Measurements from ENCODE around the gene PPP1R11.

Gene PPP1R11

DNA sequence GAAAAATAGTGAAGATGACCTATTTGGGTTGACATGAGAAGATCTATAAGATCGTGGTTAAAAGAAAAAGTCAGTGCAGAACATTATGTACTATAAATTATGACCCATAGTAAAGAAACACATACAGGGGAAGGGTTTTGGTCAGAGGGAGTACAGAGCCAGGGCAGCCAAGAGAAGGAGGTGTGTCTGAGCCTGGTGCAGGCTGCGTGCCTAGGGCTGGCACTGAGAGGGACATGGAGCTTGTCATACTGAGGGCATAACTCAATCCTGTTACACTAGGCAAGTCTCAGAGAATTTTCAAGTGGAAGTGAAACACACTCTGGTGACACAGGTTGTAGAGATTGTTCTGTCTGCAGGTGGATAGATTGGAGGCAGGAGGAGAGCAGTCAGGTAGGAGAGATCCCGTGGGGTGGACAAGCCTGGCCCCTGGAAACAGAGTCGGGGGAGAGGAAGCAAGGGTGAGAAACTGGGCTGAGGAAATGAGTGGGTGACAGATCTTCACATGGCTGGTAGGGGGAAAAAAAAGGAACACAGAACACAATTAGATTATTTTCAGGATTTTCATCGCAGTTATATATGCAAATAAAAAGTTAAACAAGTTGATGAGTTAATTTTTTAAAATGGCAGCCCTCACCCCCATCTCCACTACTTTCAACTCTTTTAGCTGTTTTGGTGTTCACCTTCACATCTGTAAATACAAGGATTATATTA is 27.1 kb downstream of the PPP1R11 start:
- Histone ChIP-seq H3K36me3 (no peaks in the 10 kb centered on the region), H3K27ac (no peak overlapping the region), H3K4me1 (ENCODE audit: control insufficient read depth in 1 of 2, insufficient read depth in 1 of 2, low read depth in 1 of 2, low read length in 1 of 2) (no peaks in the 10 kb centered on the region), H3K4me3 (ENCODE audit: low read depth in 1 of 2, low read length in 1 of 2) (no peak overlapping the region), H3K27me3 (peaks cover 100% of the 10 kb centered on the region), H3K9me3 (no peaks in the 10 kb centered on the region)
- TF ChIP-seq, protein P1, sequence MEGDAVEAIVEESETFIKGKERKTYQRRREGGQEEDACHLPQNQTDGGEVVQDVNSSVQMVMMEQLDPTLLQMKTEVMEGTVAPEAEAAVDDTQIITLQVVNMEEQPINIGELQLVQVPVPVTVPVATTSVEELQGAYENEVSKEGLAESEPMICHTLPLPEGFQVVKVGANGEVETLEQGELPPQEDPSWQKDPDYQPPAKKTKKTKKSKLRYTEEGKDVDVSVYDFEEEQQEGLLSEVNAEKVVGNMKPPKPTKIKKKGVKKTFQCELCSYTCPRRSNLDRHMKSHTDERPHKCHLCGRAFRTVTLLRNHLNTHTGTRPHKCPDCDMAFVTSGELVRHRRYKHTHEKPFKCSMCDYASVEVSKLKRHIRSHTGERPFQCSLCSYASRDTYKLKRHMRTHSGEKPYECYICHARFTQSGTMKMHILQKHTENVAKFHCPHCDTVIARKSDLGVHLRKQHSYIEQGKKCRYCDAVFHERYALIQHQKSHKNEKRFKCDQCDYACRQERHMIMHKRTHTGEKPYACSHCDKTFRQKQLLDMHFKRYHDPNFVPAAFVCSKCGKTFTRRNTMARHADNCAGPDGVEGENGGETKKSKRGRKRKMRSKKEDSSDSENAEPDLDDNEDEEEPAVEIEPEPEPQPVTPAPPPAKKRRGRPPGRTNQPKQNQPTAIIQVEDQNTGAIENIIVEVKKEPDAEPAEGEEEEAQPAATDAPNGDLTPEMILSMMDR (IDR thresholded peaks at IDR 0.05): no peak

DNA sequence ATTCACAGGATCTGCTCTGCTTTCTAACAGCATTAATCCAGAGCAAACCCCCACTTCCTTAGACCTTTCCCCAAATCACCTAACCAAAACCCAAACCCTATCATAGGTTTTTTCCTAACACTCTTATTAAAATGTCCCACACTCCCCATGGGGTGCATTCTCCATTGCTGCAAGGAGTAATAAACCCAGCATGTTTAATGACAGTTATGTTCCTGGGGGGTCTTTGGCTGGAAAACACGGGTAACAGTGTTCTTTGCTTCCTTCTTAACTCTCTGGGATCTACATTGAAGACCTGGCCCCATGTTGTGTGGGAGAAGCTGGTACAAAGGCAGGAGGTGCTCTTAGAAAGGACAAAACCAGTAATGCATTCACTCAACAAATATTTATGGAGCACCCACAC is 29.8 kb downstream of the PPP1R11 start:
- H3K27ac ChIP-seq: no peak overlapping the region
- peaks cover 100% of the 10 kb centered on the region for H3K27me3 ChIP-seq
- H3K4me1 ChIP-seq (ENCODE audit: control insufficient read depth in 1 of 2, insufficient read depth in 1 of 2, low read depth in 1 of 2, low read length in 1 of 2): peaks cover 11 to 15% of the 10 kb centered on the region in 2 experiments
- TF ChIP-seq, protein P1 (IDR thresholded peaks at IDR 0.05): no peak
- H3K36me3 ChIP-seq: no peaks in the 10 kb centered on the region
- H3K9me3 ChIP-seq: no peaks in the 10 kb centered on the region
- H3K4me3 ChIP-seq (ENCODE audit: low read depth in 1 of 2, low read length in 1 of 2): no peak overlapping the region

DNA sequence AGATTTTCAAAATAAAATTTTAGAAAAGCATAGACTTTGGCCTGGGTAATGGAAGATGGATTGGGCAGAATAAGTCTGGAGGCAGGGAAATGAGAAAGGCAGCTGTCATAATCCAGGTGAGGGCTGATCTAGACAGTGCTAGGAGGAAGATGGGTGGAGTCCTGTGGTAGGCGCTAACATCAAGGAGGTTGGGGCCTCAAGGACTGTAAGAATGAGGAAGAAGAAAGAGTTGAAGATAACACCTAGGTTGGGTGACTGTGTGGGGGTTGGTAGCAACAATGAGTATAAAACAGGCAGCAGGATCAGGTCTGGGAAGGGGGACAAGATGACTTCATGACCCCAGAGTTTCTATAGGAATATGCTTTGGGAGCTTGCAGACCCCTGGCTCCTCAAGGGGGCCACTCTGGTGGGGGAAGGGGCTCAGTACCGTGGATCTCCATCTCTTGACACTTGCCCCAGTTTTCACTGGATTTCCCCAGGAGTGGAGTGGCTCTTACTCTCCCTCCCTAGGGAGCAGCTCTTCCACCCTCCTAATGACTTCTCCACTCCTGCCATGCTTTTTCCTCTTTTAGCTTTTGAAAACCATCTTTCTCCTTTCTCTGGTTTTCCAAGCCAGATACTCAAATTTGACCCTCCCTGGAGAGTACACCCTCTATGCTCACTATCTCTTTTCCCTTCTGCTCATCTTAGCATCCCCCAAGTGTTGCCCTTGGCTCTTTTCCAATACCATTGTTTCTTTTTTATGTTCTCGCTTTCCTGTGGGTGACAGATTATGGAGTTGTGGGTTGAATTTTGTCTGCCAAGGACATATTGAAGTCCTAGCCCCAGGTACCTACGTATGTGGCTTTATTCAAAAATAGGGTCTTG is 31.1 kb downstream of the PPP1R11 start:
- Histone ChIP-seq H3K36me3 (no peaks in the 10 kb centered on the region), H3K9me3 (no peaks in the 10 kb centered on the region), H3K4me3 (ENCODE audit: low read depth in 1 of 2, low read length in 1 of 2) (no peak overlapping the region), H3K27ac (no peak overlapping the region), H3K27me3 (peaks cover 100% of the 10 kb centered on the region), H3K4me1 (ENCODE audit: control insufficient read depth in 1 of 2, insufficient read depth in 1 of 2, low read depth in 1 of 2, low read length in 1 of 2) (peaks cover 24 to 28% of the 10 kb centered on the region in 2 experiments)
- TF ChIP-seq, protein P1 (IDR thresholded peaks at IDR 0.05): no peak

DNA sequence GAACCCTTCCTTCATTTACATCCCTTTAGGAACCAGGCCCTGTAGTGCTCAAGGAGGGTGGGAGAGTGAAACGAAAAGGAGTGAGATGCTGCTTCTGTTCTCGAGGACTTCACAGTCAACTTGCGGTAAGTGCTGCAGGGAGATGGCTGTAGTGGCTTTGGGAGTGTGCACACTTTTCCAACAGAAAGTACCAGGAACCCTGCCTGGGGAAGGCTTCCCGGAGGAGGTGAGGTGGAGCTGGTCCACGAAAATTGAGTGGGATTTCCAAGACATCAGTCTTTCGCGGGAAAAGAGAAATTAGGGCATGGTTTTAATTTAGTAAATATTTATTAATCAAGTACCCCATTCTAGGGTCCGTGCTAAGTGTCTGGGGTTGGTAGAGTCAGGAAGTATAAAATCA is 33.2 kb downstream of the PPP1R11 start:
- Histone ChIP-seq H3K27me3 (peaks cover 100% of the 10 kb centered on the region), H3K9me3 (no peaks in the 10 kb centered on the region), H3K4me1 (ENCODE audit: control insufficient read depth in 1 of 2, insufficient read depth in 1 of 2, low read depth in 1 of 2, low read length in 1 of 2) (peaks cover 30 to 34% of the 10 kb centered on the region in 2 experiments), H3K36me3 (no peaks in the 10 kb centered on the region), H3K27ac (no peak overlapping the region), H3K4me3 (ENCODE audit: low read depth in 1 of 2, low read length in 1 of 2) (no peak overlapping the region)
- TF ChIP-seq, protein P1 (IDR thresholded peaks at IDR 0.05): no peak

DNA sequence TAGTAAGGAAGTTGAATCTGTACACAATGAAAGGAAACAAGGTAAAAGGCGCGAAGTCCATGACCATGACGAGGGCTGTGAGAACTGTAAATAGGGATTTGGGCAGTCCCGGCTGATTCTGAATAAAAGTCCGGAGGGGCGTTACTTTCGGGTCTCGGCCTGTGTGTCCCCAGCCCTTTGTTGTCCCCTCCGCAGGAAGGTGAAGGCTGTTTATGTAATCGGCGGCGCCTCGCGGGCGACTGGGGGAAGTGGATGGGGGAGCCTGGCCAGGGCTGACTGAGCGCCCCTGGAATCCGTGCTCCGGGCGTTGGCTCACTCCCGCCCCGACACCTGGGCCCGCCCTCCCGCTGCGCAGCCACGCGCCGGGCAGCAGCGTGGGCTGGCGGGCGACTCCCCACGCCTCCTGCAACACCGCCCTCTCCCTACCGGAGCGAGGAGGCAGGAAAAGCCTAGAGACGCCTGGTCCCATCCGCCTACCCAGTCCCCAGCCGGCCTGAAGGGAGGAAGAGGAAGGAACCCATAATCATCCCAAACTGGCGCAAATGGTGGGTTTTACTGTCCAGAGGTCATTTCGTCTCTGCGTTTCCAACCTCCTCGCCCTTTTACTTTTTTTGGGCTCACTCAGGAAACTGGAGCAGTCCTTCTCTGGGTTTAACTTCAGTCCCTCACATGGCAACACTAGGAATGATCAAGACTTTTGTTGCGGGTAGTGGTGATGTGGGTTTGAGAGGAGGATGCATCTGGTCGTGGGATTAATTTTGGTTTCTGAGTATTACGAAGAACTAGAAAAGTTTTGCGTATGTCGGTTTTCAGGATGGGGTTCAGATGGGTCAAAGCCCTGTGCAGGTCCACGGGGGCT is 33.8 kb downstream of the PPP1R11 start:
- Histone ChIP-seq H3K4me3 (ENCODE audit: low read depth in 1 of 2, low read length in 1 of 2) (peak overlapping the region; percentile 59 to 66), H3K4me1 (ENCODE audit: control insufficient read depth in 1 of 2, insufficient read depth in 1 of 2, low read depth in 1 of 2, low read length in 1 of 2) (peaks cover 30 to 34% of the 10 kb centered on the region in 2 experiments), H3K36me3 (no peaks in the 10 kb centered on the region), H3K27ac (no peak overlapping the region), H3K27me3 (peaks cover 100% of the 10 kb centered on the region), H3K9me3 (no peaks in the 10 kb centered on the region)
- TF ChIP-seq, protein P1 (IDR thresholded peaks at IDR 0.05): no peak

All from neutrophil (primary cell).